Stimulated activated CD8-positive, alpha-beta memory T cell treated with anti-CD3 and anti-CD28 coated beads, Interleukin-12 subunit alpha, Interleukin-12 subunit beta, amount 100 ng/mL, for 1 hour (primary cell): ENCODE data around the gene RPS15A.
"Not testable (repeated sequence)": the region's sequence is repeated elsewhere in the genome, so short reads cannot be mapped to it uniquely, and the experiment has no call there.

Source experiments
- DNase-seq: peaks from one replicate; pipeline ENCODE4 v3.0.0-alpha.2; 2020; ENCODE audit warnings: low read depth

Gene RPS15A

DNA sequence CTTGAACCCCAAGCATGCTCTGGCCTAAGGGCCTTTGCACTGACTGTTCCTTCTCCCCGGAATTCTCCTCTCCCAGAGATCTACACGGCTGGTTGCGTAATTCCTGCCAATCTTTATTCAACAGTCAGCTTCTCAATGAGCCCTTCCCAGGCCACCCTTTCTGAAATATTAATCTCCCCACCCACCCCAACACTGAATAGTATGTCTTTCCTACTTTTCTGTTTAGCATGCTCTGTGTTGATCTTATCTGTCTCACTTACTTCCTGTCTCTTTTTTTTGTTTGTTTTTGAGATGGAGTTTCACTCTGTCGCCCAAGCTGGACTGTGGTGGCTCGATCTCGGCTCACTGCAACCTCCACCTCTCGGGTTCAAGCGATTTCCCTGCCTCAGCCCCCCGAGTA, 33.5 kb downstream of the RPS15A start:
- DNase-seq: not testable (repeated sequence)

DNA sequence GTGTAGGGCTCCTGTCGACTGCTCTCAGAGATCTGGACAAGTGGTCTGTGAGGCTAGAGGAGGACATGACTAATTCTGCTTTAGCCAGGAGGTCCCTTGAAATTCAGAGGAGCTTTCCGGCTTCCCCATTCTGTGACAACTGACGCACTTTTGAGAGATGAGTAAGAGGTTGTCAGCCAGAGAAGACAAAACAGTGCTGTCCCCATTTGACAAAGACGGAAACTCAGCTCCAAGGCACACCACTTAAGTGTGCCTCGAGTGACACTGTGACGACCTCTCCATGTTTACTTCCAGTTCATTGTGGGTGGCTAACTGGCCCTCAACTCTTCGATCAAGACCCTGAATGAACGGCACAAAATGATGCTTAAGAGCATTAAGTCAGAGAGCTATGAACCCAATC, 47.3 kb downstream of the RPS15A start:
- not testable (repeated sequence) for DNase-seq

GRCh38 chr16:18740027-18740426, 50.1 kb downstream of the RPS15A start:
- DNase-seq: not testable (repeated sequence)

DNA sequence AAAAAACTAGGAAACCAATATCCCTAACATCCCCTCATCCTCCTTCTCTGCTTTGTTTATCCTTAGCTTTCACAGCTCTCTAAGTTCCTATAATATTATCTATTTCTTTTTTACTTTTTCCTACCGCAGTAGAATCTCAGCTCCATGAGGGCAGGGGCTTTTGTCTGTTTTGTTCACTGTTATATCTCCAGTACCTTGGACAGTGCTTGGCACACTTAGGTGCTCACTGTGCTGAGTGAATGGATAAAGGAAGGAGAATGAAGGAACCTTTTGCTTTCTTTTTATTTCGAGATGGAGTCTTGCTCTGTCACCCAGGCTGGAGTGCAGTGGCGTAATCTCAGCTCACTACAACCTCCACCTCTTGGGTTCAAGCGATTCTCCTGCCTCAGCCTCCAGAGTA, 51.4 kb downstream of the RPS15A start:
- not testable (repeated sequence) for DNase-seq

DNA sequence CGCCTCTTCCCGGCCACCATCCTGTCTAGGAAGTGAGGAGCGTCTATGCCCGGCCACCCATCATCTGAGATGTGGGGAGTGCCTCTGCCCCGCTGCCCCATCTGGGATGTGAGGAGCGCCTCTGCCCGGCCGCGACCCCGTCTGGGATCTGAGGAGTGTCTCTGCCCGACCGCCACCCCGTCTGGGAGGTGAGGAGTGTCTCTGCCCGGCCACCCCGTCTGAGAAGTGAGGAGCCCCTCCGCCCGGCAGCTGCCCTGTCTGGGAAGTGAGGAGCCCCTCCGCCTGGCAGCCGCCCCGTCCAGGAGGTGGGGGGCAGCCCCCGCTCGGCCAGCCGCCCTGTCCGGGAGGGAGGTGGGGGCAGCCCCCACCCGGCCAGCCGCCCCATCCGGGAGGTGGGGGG, 55.9 kb downstream of the RPS15A start:
- DNase-seq: not testable (repeated sequence)
